Mesothelial cell of epicardium (in vitro differentiated cells): ENCODE measurements around the gene AQP10. TPM values are rescaled to one million over a fixed set of nuclear protein-coding genes. Genes with fewer than 3 reads are reported as not detected.
A peak's percentile ranks its signal among the peaks of the same experiment; 100 is the strongest.
"Not testable (repeated sequence)": the region's sequence is repeated elsewhere in the genome, so short reads cannot be mapped to it uniquely, and the experiment has no call there.

Experiments used
- DNase-seq, 2 experiments: peaks; one replicate each; pipeline ENCODE4 v3.0.0; 2021; ENCODE audit warnings: low spot score in 2 of 2; ENCODE audit not compliant: unreplicated experiment in 2 of 2
- H3K27ac Mint-ChIP-seq: 2 replicates; pipeline ENCODE4 v1.8.0; 2021; ENCODE audit warnings: mixed read lengths
- H3K27me3 Mint-ChIP-seq: 2 replicates; pipeline ENCODE4 v1.8.0; 2021; ENCODE audit warnings: low read depth, mixed read lengths
- H3K36me3 Mint-ChIP-seq: 2 replicates; pipeline ENCODE4 v1.8.0; 2021; ENCODE audit warnings: mixed read lengths
- H3K4me1 Mint-ChIP-seq: 2 replicates; pipeline ENCODE4 v1.8.0; 2021; ENCODE audit warnings: mixed read lengths
- H3K4me3 Mint-ChIP-seq: 2 replicates; pipeline ENCODE4 v1.8.0; 2021; ENCODE audit warnings: mild to moderate bottlenecking, moderate library complexity, mixed read lengths
- H3K9me3 Mint-ChIP-seq: 2 replicates; pipeline ENCODE4 v1.8.0; 2021; ENCODE audit warnings: mixed read lengths
- total RNA-seq: library from RNA; stranded (reverse); gene quantifications from 3 replicates; pipeline ENCODE4 v1.2.1, GENCODE V29; 2021
- TF ChIP-seq, protein P1 (sequence below): fragments of 200-600 bp; sonication (generic); IDR thresholded peaks from one replicate; pipeline ENCODE4 v1.5.0; 2021; ENCODE audit warnings: antibody characterized with exemption; ENCODE audit not compliant: unreplicated experiment

The AQP10 gene
- total RNA-seq, 1 donor from 2014 or later, result 0.60 TPM

DNA sequence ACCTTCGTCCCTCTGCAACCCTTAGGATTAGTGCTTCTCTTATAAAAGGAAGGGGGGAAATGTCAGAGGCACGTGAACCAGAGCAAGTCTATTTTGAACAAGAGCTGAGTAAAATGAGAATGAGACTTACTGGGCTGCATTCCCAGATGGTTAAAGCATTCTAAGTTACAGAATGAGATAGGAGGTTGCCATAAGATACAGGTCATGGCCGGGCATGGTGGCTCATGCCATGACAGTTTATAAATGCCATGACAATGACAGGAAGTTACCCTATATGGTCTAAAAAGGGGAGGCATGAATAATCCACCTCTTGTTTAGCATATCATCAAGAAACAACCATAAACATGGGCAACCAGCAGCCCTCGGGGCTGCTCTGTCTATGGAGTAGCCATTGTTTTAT, 2.5 kb upstream of the AQP10 start:
- H3K4me1 Mint-ChIP-seq, result peaks cover 11% of the 10 kb centered on the region
- H3K36me3 Mint-ChIP-seq, result no peaks in the 10 kb centered on the region
- TF ChIP-seq, protein P1, sequence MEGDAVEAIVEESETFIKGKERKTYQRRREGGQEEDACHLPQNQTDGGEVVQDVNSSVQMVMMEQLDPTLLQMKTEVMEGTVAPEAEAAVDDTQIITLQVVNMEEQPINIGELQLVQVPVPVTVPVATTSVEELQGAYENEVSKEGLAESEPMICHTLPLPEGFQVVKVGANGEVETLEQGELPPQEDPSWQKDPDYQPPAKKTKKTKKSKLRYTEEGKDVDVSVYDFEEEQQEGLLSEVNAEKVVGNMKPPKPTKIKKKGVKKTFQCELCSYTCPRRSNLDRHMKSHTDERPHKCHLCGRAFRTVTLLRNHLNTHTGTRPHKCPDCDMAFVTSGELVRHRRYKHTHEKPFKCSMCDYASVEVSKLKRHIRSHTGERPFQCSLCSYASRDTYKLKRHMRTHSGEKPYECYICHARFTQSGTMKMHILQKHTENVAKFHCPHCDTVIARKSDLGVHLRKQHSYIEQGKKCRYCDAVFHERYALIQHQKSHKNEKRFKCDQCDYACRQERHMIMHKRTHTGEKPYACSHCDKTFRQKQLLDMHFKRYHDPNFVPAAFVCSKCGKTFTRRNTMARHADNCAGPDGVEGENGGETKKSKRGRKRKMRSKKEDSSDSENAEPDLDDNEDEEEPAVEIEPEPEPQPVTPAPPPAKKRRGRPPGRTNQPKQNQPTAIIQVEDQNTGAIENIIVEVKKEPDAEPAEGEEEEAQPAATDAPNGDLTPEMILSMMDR, result no peak
- no peak overlapping the region for H3K27ac Mint-ChIP-seq
- no peak for DNase-seq
- H3K4me3 Mint-ChIP-seq, result no peak overlapping the region
- peaks cover 21% of the 10 kb centered on the region for H3K27me3 Mint-ChIP-seq
- peaks cover 20% of the 10 kb centered on the region for H3K9me3 Mint-ChIP-seq

DNA sequence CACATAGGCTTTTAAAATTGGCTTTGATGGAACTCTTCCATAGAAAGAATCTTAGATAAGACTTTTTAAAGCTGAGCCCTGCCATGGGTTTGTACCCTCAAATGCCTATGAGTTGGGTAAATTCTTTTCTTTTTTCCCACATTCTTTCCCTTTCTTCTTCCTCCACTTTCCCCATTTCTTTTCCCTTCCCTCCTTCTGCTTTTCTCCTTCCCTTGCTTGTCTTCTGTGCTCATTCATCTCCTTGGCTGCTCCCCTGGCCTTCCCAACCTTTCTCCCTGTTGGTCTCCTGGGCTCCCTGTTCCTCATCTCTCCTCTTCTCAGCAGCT, 679 bp downstream of the AQP10 start:
- not testable (repeated sequence) for H3K4me3 Mint-ChIP-seq, H3K36me3 Mint-ChIP-seq, H3K27ac Mint-ChIP-seq, DNase-seq
- Mint-ChIP-seq H3K4me1 (peaks cover 21% of the 10 kb centered on the region), H3K27me3 (peaks cover 28% of the 10 kb centered on the region), H3K9me3 (peaks cover 17% of the 10 kb centered on the region)

- peaks cover 19% of the 10 kb centered on the region for H3K27me3 Mint-ChIP-seq
- no peak overlapping the region for H3K4me3 Mint-ChIP-seq
- H3K36me3 Mint-ChIP-seq, result no peaks in the 10 kb centered on the region
- H3K9me3 Mint-ChIP-seq, result no peaks in the 10 kb centered on the region
- no peak overlapping the region for H3K27ac Mint-ChIP-seq
- H3K4me1 Mint-ChIP-seq, result peaks cover 35% of the 10 kb centered on the region
- TF ChIP-seq, protein P1, result no peak
- no peak for DNase-seq
Measured at GRCh38 chr1:154323493-154323892, 2.6 kb downstream of the AQP10 start.

- DNase-seq, result no peak
- peaks cover 19% of the 10 kb centered on the region for H3K27me3 Mint-ChIP-seq
- H3K9me3 Mint-ChIP-seq, result no peaks in the 10 kb centered on the region
- no peak overlapping the region for H3K27ac Mint-ChIP-seq
- H3K4me3 Mint-ChIP-seq, result peak overlapping the region; percentile 93
- TF ChIP-seq, protein P1, result no peak
- H3K36me3 Mint-ChIP-seq, result no peaks in the 10 kb centered on the region
- H3K4me1 Mint-ChIP-seq, result peaks cover 39% of the 10 kb centered on the region
Measured at GRCh38 chr1:154324241-154324640, 3.3 kb downstream of the AQP10 start.

- peaks cover 19% of the 10 kb centered on the region for H3K27me3 Mint-ChIP-seq
- TF ChIP-seq, protein P1, result peak; percentile 95
- DNase-seq, result peak; percentile 62 to 83
- peaks cover 39% of the 10 kb centered on the region for H3K4me1 Mint-ChIP-seq
- H3K36me3 Mint-ChIP-seq, result no peaks in the 10 kb centered on the region
- no peaks in the 10 kb centered on the region for H3K9me3 Mint-ChIP-seq
- H3K27ac Mint-ChIP-seq, result peak within 1 kb of the TSS; percentile 94
- H3K4me3 Mint-ChIP-seq, result peak within 1 kb of the TSS; percentile 93
Measured at GRCh38 chr1:154324669-154325582, 4.0 kb downstream of the AQP10 start, which contains the start of gene ATP8B2. ATP8B2 (plus strand) TSS chr1:154325525; CDS start chr1:154328142, 2,617 bp downstream.
